ENCODE data around the gene FAAP20. TPM values are rescaled to one million over a fixed set of nuclear protein-coding genes. Genes with fewer than 3 reads are reported as not detected.

FAAP20 gene
- total RNA-seq, 4 donors from 2014 or later, result 19.4 to 84.5 (median 34.9) TPM

GRCh38 chr1:2210786-2211185 is 16.2 kb upstream of the FAAP20 start:
- Histone ChIP-seq H3K4me3 (no peak overlapping the region), H3K9me3 (no peaks in the 10 kb centered on the region), H3K27ac (peak overlapping the region in 3 of 4 donors; percentile 90 to 92 (median 91)), H3K27me3 (no peaks in the 10 kb centered on the region), H3K4me1 (peaks cover 45 to 67% (median 55%) of the 10 kb centered on the region in 4 donors), H3K36me3 (no peaks in the 10 kb centered on the region)
- TF ChIP-seq POLR2AphosphoS5 (IDR thresholded peaks at IDR 0.05), result no peak
- no peak for TF ChIP-seq POLR2A (IDR thresholded peaks at IDR 0.05)
- TF ChIP-seq EP300 (IDR thresholded peaks at IDR 0.05; ENCODE audit: low read depth), result no peak
- TF ChIP-seq CTCF (IDR thresholded peaks at IDR 0.05), result no peak
- no peak for DNase-seq
- 93% methylated on average over 13 of the region's 13 CpGs; no CpG with 5 or more reads in 1 of the 2 donors for WGBS, 2 donors (ENCODE audit: low coverage in 1 of 2)
- in situ Hi-C loops (cut with MboI; ENCODE audit: low pct_ligation_motif_present in 1 of 4, low pct_unique_long_range_greater_than_20kb in 1 of 4, low sequenced_read_pairs in 3 of 4) (loop anchor here in 2 of 4 donors (25.0 kb wide), 1 partner anchor 102 kb away; no protein-coding TSS in a partner anchor), intact Hi-C loops (cut with DNase I; ENCODE audit: low total_unique reads) (no loop called here)

GRCh38 chr1:2210084-2210653 is 15.6 kb upstream of the FAAP20 start:
- peak overlapping the region; percentile 76 to 92 (median 90) for H3K27ac ChIP-seq
- in situ Hi-C loops (cut with MboI; ENCODE audit: low pct_ligation_motif_present in 1 of 4, low pct_unique_long_range_greater_than_20kb in 1 of 4, low sequenced_read_pairs in 3 of 4) (loop anchor here in 2 of 4 donors (25.0 kb wide), 1 partner anchor 102 kb away; no protein-coding TSS in a partner anchor), intact Hi-C loops (cut with DNase I; ENCODE audit: low total_unique reads) (no loop called here)
- H3K4me3 ChIP-seq, result no peak overlapping the region
- WGBS, 2 donors (ENCODE audit: low coverage in 1 of 2), result 88% methylated on average over 18 of the region's 19 CpGs; no CpG with 5 or more reads in 1 of the 2 donors
- DNase-seq, result no peak
- H3K4me1 ChIP-seq, result peaks cover 51 to 72% (median 61%) of the 10 kb centered on the region in 4 donors
- no peak for TF ChIP-seq POLR2A (IDR thresholded peaks at IDR 0.05)
- TF ChIP-seq POLR2AphosphoS5 (IDR thresholded peaks at IDR 0.05), result no peak
- TF ChIP-seq EP300 (IDR thresholded peaks at IDR 0.05; ENCODE audit: low read depth), result no peak
- TF ChIP-seq CTCF (IDR thresholded peaks at IDR 0.05), result no peak
- H3K9me3 ChIP-seq, result no peaks in the 10 kb centered on the region
- H3K27me3 ChIP-seq, result no peaks in the 10 kb centered on the region
- no peaks in the 10 kb centered on the region for H3K36me3 ChIP-seq

GRCh38 chr1:2209400-2210083 is 15.0 kb upstream of the FAAP20 start:
- H3K4me1 ChIP-seq, result peaks cover 47 to 67% (median 56%) of the 10 kb centered on the region in 4 donors
- no peak for TF ChIP-seq POLR2A (IDR thresholded peaks at IDR 0.05)
- no peak for TF ChIP-seq POLR2AphosphoS5 (IDR thresholded peaks at IDR 0.05)
- TF ChIP-seq EP300 (IDR thresholded peaks at IDR 0.05; ENCODE audit: low read depth), result no peak
- no peak for TF ChIP-seq CTCF (IDR thresholded peaks at IDR 0.05)
- H3K27me3 ChIP-seq, result no peaks in the 10 kb centered on the region
- H3K4me3 ChIP-seq, result no peak overlapping the region
- no peaks in the 10 kb centered on the region for H3K36me3 ChIP-seq
- H3K27ac ChIP-seq, result peak overlapping the region; percentile 76 to 92 (median 90)
- in situ Hi-C loops (cut with MboI; ENCODE audit: low pct_ligation_motif_present in 1 of 4, low pct_unique_long_range_greater_than_20kb in 1 of 4, low sequenced_read_pairs in 3 of 4) (loop anchor here in 3 of 4 donors (10.0 to 25.0 kb wide), 2 partner anchors 103 to 165 kb away; no protein-coding TSS in a partner anchor), intact Hi-C loops (cut with DNase I; ENCODE audit: low total_unique reads) (no loop called here)
- WGBS, 2 donors (ENCODE audit: low coverage in 1 of 2), result 82% methylated on average over 11 of the region's 18 CpGs; no CpG with 5 or more reads in 1 of the 2 donors
- no peak for DNase-seq
- H3K9me3 ChIP-seq, result no peaks in the 10 kb centered on the region
